NCI-H1436 treated with DMSO at 0.1 percent for 48 hours (cell line): ENCODE results near the gene SEMA3D.

ENCODE experiments used
- DNase-seq: peaks from one replicate; lab custom pipeline; 2025; lab: John Stamatoyannopoulos, UW

The SEMA3D gene

GRCh38 chr7:85078181-85078580 is 108.7 kb downstream of the SEMA3D start:
- DNase-seq: no peak

DNA sequence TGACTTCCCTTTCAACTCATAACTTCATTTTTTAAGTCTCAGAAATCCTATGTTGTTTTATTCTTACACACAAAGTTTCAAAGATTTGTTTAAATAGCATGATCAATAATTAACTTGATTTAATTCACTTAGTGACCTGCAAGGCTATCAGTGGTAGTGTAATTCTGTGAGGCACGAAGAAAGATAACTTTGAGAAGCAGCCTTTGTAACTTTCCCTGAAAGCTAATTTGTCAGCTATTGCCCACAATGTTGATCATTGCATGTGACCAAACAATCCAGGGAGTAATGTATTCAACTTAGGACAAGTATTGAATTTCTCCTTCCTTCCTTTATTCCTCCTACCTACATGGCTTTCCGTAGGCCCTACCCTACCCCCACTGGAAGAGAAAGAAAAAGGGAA is 111.0 kb downstream of the SEMA3D start:
- no peak for DNase-seq

DNA sequence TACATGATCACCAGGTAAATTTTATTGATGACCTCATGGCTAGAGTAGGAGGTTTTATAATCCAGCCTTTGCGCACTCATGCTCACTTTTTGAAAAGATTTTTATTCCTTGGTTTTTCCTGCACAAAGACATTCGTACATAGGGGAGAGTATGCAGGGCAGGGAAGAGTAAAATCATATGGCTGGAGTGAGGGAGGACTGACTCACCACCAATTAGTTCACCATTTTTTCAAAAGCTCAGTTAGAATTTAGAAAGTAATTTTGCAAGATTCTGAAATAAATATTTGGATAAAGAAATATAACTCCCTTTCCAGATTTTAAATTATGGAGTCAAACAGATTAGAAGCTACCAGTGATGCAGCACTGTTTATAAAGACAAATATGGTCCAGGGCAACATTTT is 111.9 kb downstream of the SEMA3D start:
- DNase-seq: no peak

DNA sequence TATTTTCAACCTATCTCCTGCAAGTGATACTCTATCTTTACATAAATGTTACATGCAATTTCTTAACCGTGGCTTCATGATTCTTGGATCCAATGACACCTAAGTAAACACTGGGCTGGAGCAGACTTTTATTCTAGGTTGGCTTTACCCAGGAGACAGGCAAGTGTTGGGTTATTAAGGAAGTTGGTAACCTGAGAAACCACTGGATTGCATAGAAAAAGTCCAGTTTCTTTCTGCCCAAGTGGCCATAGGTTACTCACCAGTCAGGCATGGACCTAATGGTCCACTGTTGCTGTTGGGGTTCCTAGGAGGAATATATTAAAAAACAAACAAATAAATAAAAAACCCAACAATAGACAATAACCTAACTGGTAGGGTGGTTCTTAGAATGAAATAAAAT is 112.8 kb downstream of the SEMA3D start:
- no peak for DNase-seq

DNA sequence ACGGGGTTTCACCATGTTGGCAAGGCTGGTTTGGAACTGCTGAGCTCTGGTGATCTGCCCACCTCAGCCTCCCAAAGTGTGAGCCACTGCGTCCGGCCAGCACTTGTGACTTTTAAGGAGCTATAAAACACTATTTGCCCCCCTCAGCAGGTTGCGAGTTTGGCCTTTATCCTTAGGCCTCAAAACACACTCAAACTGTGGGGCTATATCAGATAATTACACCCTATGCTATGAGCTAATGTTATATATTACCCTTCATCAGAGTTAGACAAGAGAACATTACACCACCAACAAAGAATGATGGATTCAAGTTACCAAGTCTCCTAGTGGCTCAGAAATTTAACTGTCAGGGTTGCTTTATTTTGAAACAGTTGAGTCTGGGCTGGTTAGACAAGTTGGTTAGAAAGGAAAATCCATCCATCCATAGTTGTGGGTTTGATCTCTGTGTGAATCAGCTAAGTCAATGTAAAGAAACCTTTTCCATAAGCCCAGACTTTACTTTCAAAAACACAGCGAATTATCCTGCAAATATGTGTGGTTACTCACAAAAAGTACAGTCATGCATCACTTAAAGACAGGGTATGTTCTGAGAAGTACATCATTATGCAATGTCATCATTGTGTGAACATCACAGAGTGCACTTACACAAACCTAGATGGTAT is 115.8 kb downstream of the SEMA3D start:
- no peak for DNase-seq

- DNase-seq: no peak
Measured at GRCh38 chr7:85068799-85069198, 118.1 kb downstream of the SEMA3D start.

DNA sequence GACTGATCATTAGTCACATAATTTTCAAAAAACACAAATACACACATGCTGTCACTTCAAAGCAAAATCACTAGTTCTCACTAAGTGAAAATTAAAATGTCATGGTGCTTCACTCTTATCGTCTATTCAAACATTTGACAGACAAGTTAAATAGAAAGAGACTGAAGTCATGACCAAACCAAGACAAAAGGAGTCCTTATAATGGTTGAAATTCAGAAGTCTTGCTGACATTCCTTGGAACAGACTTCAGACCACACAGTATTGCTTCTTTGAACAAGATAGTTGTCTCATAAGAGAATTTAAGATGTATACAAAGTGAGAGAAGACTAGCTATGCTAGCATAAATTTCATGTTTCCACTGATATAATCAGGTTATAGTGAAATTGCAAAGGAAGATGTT is 119.5 kb downstream of the SEMA3D start:
- DNase-seq: no peak

GRCh38 chr7:85065888-85066485 is 120.9 kb downstream of the SEMA3D start:
- no peak for DNase-seq

DNA sequence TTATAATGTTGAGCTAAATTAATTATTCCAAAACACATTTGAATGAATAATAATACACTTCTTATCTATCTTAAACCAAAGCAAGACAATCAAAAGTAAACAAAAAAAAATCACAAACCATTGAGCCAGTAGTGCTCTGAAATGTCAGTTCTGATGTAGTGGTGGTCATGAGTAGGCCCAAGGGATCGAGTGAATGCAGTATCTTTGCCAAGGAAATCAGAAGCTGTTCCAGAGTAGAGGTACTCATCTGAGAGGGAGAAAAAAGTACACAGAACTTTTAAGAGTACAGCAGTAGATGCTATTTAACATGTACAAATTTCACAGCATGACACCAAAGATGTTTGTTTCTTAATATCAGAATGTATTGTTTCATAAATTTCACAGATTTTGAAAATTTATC is 121.5 kb downstream of the SEMA3D start:
- DNase-seq: no peak

GRCh38 chr7:85062651-85063050 is 124.2 kb downstream of the SEMA3D start:
- DNase-seq: no peak

GRCh38 chr7:85061456-85061855 is 125.4 kb downstream of the SEMA3D start:
- no peak for DNase-seq

DNA sequence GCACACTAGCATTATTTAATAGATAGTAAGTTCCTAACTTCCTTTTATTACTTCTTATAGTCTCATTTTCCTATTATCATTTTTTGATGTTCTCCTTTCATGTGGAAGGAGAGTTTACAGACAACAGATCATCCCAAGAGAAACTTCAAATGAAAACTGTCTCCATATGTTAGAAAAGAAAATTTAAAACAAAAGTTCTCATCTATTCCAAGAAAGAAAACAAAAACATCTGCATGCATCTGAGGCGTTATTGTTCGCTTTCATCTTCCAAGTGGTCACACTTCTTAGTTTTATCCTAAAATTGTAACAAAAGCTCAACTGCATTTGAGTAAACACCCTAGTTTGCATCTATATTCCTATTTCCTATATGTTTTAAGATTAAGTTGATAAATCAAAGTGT is 126.2 kb downstream of the SEMA3D start:
- DNase-seq: no peak

GRCh38 chr7:85055906-85056305 is 130.9 kb downstream of the SEMA3D start:
- no peak for DNase-seq

DNA sequence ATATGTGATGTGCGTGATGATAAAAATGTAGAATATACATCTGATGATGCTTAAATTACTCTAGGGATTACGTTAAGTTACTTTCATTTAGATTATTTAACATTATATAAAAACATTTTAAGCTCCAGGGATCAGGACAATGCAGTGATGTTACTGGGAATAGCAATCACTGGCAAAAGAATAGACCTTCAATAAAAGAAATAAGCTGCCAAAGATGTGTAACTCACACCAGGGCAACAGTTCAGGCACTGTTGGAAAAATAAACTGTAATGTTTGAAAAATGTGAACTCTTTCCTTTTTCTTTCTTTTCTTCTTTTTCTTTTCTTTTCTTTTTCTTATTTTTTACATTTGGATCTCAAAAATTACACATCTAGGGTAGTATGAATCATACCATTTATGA is 131.7 kb downstream of the SEMA3D start:
- DNase-seq: no peak

DNA sequence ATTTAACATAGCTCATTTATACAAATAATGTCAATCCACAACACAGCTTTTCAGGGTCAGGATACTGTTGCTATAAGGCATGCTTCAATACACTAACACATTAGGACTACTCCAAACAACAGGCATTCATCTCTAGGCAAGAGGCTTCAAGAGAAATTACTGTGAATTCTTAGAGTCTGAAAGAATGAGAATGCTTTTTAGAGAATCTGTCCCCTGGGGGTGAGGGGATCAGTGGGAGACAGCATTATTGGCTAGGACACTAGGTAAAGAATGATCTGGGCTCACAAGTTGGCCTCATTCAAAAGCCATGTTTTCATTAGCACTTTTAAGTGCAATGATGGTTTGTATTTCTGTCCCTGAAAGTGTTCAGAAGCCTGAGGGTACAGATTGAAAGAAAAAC is 132.6 kb downstream of the SEMA3D start:
- DNase-seq: no peak

DNA sequence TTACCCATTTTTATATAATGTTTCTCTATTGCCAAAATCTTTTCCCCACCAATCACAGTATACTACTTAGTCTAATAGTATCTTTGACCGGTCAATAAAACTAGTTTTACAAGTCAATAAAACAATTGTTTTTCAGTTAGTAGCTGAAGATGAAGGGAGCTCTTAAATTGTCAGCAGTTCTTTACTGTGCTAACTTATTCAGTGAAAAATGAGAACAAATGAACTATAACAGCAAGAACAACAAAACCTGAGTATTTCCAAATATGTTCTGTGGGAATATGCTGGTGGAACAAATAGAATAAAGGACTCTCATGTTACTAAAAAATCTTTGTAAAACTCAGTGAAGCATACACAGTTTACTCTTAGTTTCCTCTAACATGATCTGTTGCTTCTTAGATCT is 134.0 kb downstream of the SEMA3D start:
- DNase-seq: no peak

DNA sequence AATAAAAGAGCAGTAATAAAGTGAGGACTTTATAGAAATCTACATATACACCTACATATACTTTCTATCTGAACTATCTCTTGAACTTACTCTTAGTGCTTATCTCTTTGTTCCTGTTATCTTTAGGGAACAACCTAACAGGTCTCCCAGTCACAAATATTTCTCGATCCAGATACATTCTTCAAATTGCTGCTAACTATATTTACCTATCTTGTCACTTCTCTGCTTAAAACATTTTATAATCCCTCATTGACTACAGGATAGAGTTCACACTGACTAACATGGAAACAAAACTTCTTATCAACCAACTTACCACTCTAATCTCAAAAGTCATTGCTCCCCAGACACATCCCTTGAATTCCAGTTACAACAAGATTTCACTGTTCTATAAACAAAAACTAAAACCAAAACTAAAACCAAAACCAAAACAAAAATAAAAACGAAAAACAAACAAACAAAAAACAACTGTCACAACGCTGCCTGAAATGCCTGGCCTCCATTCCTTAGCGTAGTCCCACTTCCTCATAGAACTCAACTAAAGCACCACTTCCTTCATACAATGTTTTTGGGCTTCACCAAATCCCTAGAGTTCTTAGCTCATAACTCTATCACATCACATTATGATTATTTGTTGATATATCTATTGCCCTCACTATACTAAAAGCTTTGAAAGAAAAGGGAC is 134.7 kb downstream of the SEMA3D start:
- DNase-seq: no peak

DNA sequence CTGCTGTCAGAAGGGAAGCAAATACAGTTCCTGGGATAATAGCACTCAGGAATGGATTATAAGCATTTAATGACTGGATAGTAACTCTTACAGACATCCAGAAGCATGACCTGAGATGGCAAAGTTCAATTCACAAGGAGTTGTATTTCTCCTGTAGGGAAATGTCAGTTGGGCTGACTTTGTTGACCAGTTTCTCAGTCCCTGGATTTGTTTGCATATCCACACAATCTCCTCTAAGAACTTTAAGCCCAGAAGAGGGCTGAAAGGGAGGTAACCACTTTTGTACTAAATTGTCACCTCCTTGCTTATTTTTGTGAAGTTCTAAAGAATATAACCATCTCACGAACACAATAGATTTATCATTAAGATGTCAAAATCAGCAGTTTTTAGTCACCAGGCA is 140.3 kb downstream of the SEMA3D start:
- DNase-seq: no peak

GRCh38 chr7:85041605-85042216 is 145.1 kb downstream of the SEMA3D start:
- DNase-seq: no peak

DNA sequence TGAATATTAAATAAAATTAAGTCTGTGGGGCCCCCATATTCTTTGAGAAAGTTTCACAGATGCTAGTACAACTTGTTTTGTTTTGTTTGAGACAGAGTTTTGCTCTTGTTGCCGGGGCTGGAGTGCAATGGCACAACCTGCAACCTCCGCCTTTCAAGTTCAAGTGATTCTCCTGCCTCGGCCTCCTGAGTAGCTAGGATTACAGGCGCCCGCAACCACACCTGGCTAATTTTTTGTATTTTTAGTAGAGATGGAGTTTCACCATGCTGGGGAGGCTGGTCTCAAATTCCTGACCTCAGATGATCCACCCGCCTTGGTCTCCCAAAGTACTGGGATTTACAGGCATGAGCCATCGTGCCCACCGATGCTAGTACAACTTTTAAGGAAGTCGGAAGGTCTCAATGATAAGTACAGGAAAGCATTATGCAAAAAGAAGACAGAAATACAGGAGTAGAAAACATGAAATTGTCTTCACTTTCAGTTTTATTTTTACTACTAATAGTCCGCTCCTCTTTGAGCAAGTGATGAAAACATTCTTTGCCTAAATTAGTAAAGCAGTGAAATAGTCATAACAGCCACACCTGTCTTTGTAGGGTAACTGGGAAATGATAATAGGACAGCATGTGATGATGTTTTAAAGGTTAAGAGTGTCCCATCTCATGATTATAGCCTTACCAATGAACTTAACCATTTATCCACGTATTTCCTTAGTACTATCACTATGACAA is 147.5 kb downstream of the SEMA3D start:
- no peak for DNase-seq

GRCh38 chr7:85038466-85038865 is 148.4 kb downstream of the SEMA3D start:
- no peak for DNase-seq

- DNase-seq: no peak
Measured at GRCh38 chr7:85033263-85033662, 153.6 kb downstream of the SEMA3D start.

GRCh38 chr7:85031475-85031874 is 155.4 kb downstream of the SEMA3D start:
- no peak for DNase-seq
